Neural progenitor cell (in vitro differentiated cells): ENCODE results near the gene ITGB3.

Experiments
- CTCF ChIP-seq: fragments of 200-600 bp; sonication (generic); IDR thresholded peaks from 2 replicates; pipeline ENCODE4 v1.5.1; 2017; ENCODE audit warnings: antibody characterized with exemption, mild to moderate bottlenecking
- EZH2 ChIP-seq: fragments of 200-600 bp; sonication (generic); IDR thresholded peaks from 2 replicates; pipeline ENCODE4 v1.6.1; 2017; ENCODE audit warnings: antibody characterized with exemption, mild to moderate bottlenecking, moderate library complexity
- EZH2phosphoT487 ChIP-seq: fragments of 200-600 bp; sonication (generic); IDR thresholded peaks from 2 replicates; pipeline ENCODE4 v1.6.1; 2017; ENCODE audit warnings: antibody characterized with exemption

GRCh38 chr17:47212458-47212857 is 41.2 kb upstream of the ITGB3 start:
- TF ChIP-seq CTCF = no peak
- TF ChIP-seq EZH2phosphoT487 = no peak
- no peak for TF ChIP-seq EZH2
